WTC11 (cell line): Measurements from ENCODE around the gene BTBD9.

Experiments
- ATF1 ChIP-seq: sonication (generic); formaldehyde crosslinking; IDR thresholded peaks from 2 replicates; pipeline ENCODE4 v1.8.1; 2023; ENCODE audit warnings: mild to moderate bottlenecking, moderate library complexity, missing genetic modification reagents
- ATF2 ChIP-seq: sonication (generic); formaldehyde crosslinking; IDR thresholded peaks from 2 replicates; pipeline ENCODE4 v1.8.1; 2022; ENCODE audit warnings: low read depth, missing genetic modification reagents, borderline replicate concordance
- NR1H2 ChIP-seq: sonication (generic); formaldehyde crosslinking; IDR thresholded peaks from 2 replicates; pipeline ENCODE4 v1.9.0; 2021; ENCODE audit warnings: mild to moderate bottlenecking, moderate library complexity, missing genetic modification reagents
- NR3C1 ChIP-seq: sonication (generic); formaldehyde crosslinking; conservative IDR thresholded peaks from 2 replicates; pipeline ENCODE4 v1.8.1; 2023; ENCODE audit warnings: low read depth, mild to moderate bottlenecking, missing genetic modification reagents
- SP1 ChIP-seq: sonication (generic); formaldehyde crosslinking; conservative IDR thresholded peaks from 2 replicates; pipeline ENCODE4 v1.8.1; 2022; ENCODE audit warnings: missing genetic modification reagents
- TEAD4 ChIP-seq: sonication (generic); formaldehyde crosslinking; IDR thresholded peaks from 2 replicates; pipeline ENCODE4 v1.8.0; 2022; ENCODE audit warnings: mild to moderate bottlenecking, missing genetic modification reagents
- ZNF121 ChIP-seq: sonication (generic); formaldehyde crosslinking; IDR thresholded peaks from 2 replicates; pipeline ENCODE4 v1.8.0; 2023; ENCODE audit warnings: missing genetic modification reagents
- TF ChIP-seq, protein P1 (sequence below): sonication (generic); formaldehyde crosslinking; IDR thresholded peaks from 2 replicates; pipeline ENCODE4 v1.8.1; 2023; ENCODE audit warnings: mild to moderate bottlenecking, missing genetic modification reagents, moderate library complexity
- TF ChIP-seq, protein P2 (sequence below): sonication (generic); formaldehyde crosslinking; IDR thresholded peaks from 2 replicates; pipeline ENCODE4 v1.8.1; 2023; ENCODE audit warnings: mild to moderate bottlenecking, missing genetic modification reagents, borderline replicate concordance
- TF ChIP-seq, protein P3 (sequence below): fragments of 200-600 bp; IDR thresholded peaks from 2 replicates; pipeline ENCODE4 v1.8.0; 2022; ENCODE audit warnings: antibody characterized with exemption

- TF ChIP-seq, protein P1, sequence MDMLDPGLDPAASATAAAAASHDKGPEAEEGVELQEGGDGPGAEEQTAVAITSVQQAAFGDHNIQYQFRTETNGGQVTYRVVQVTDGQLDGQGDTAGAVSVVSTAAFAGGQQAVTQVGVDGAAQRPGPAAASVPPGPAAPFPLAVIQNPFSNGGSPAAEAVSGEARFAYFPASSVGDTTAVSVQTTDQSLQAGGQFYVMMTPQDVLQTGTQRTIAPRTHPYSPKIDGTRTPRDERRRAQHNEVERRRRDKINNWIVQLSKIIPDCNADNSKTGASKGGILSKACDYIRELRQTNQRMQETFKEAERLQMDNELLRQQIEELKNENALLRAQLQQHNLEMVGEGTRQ (CRISPR knock-in tag), result no peak
- no peak for TF ChIP-seq TEAD4 (CRISPR knock-in tag)
- TF ChIP-seq, protein P2, sequence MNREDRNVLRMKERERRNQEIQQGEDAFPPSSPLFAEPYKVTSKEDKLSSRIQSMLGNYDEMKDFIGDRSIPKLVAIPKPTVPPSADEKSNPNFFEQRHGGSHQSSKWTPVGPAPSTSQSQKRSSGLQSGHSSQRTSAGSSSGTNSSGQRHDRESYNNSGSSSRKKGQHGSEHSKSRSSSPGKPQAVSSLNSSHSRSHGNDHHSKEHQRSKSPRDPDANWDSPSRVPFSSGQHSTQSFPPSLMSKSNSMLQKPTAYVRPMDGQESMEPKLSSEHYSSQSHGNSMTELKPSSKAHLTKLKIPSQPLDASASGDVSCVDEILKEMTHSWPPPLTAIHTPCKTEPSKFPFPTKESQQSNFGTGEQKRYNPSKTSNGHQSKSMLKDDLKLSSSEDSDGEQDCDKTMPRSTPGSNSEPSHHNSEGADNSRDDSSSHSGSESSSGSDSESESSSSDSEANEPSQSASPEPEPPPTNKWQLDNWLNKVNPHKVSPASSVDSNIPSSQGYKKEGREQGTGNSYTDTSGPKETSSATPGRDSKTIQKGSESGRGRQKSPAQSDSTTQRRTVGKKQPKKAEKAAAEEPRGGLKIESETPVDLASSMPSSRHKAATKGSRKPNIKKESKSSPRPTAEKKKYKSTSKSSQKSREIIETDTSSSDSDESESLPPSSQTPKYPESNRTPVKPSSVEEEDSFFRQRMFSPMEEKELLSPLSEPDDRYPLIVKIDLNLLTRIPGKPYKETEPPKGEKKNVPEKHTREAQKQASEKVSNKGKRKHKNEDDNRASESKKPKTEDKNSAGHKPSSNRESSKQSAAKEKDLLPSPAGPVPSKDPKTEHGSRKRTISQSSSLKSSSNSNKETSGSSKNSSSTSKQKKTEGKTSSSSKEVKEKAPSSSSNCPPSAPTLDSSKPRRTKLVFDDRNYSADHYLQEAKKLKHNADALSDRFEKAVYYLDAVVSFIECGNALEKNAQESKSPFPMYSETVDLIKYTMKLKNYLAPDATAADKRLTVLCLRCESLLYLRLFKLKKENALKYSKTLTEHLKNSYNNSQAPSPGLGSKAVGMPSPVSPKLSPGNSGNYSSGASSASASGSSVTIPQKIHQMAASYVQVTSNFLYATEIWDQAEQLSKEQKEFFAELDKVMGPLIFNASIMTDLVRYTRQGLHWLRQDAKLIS (CRISPR knock-in tag), result no peak
- no peak for TF ChIP-seq NR1H2 (CRISPR knock-in tag)
- no peak for TF ChIP-seq ZNF121 (CRISPR knock-in tag)
- TF ChIP-seq NR3C1, result no peak
- TF ChIP-seq, protein P3, sequence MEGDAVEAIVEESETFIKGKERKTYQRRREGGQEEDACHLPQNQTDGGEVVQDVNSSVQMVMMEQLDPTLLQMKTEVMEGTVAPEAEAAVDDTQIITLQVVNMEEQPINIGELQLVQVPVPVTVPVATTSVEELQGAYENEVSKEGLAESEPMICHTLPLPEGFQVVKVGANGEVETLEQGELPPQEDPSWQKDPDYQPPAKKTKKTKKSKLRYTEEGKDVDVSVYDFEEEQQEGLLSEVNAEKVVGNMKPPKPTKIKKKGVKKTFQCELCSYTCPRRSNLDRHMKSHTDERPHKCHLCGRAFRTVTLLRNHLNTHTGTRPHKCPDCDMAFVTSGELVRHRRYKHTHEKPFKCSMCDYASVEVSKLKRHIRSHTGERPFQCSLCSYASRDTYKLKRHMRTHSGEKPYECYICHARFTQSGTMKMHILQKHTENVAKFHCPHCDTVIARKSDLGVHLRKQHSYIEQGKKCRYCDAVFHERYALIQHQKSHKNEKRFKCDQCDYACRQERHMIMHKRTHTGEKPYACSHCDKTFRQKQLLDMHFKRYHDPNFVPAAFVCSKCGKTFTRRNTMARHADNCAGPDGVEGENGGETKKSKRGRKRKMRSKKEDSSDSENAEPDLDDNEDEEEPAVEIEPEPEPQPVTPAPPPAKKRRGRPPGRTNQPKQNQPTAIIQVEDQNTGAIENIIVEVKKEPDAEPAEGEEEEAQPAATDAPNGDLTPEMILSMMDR, result no peak
- TF ChIP-seq SP1 (CRISPR knock-in tag), result no peak
- no peak for TF ChIP-seq ATF1 (CRISPR knock-in tag)
- TF ChIP-seq ATF2 (CRISPR knock-in tag), result no peak
These were observed 252.3 kb downstream of the BTBD9 start for GRCh38 chr6:38387461-38387860.
